K562 (cell line): Measurements from ENCODE around the gene CELSR1. TPM values are rescaled to one million over a fixed set of nuclear protein-coding genes. Genes with fewer than 3 reads are reported as not detected.

Experiments
- ATF1 ChIP-seq, 2 experiments: fragments of 450-650 bp in 1 of 2; IDR thresholded peaks; 2 replicates each; pipeline ENCODE4 v1.6.1; 2016; ENCODE audit warnings: missing compliant biosample characterization in 1 of 2, missing genetic modification characterization in 1 of 2
- DDX20 ChIP-seq: fragments of 450-650 bp; IDR thresholded peaks from 2 replicates; pipeline ENCODE4 v1.6.1; 2016; ENCODE audit warnings: missing genetic modification characterization, low read depth, mild to moderate bottlenecking, missing compliant biosample characterization, moderate library complexity
- GABPB2 ChIP-seq: fragments of 250-450 bp; sonication (Bioruptor Pico); conservative IDR thresholded peaks from 2 replicates; pipeline ENCODE4 v1.5.1; 2021; ENCODE audit warnings: mild to moderate bottlenecking
- GTF2B ChIP-seq: IDR thresholded peaks from 2 replicates; pipeline ENCODE4 v1.6.1; 2011; ENCODE audit not compliant: insufficient read length; ENCODE audit errors: extremely low read depth
- IRF1 ChIP-seq: sonication (generic); formaldehyde crosslinking; IDR thresholded peaks from 2 replicates; pipeline ENCODE4 v1.8.0; 2022; ENCODE audit warnings: missing genetic modification reagents, mild to moderate bottlenecking, borderline replicate concordance
- POLR2B ChIP-seq: fragments of 450-650 bp; IDR thresholded peaks from 2 replicates; pipeline ENCODE4 v1.6.1; 2018; ENCODE audit warnings: low read depth; ENCODE audit not compliant: partially characterized antibody
- PRDM10 ChIP-seq: fragments of 450-650 bp; IDR thresholded peaks from 2 replicates; pipeline ENCODE4 v1.6.1; 2018; ENCODE audit not compliant: partially characterized antibody
- TOE1 ChIP-seq, 2 experiments: fragments of 450-650 bp in 1 of 2; sonication (generic) in 1 of 2; formaldehyde crosslinking in 1 of 2; IDR thresholded peaks; 2 replicates each; pipeline versions ENCODE4 v1.7.1 to v1.8.0; 2016 to 2022; ENCODE audit warnings: borderline replicate concordance in 2 of 2, mild to moderate bottlenecking in 2 of 2, antibody characterized with exemption in 1 of 2, inconsistent platforms in 1 of 2, low read depth in 1 of 2, missing genetic modification reagents in 1 of 2, moderate library complexity in 1 of 2
- ZNF23 ChIP-seq: fragments of 250-450 bp; sonication (Bioruptor Pico); IDR thresholded peaks from 2 replicates; pipeline ENCODE4 v1.4.0; 2020; ENCODE audit warnings: mild to moderate bottlenecking
- polyA plus RNA-seq, 8 experiments: library from polyadenylated mRNA; depleted of rRNA in 4 of 8; stranded (reverse) in 5 of 8; unstranded in 3 of 8; fragments of >200 nt; fragmentation: Nextera tagmentation in 2 of 8; fragmentation: Illumina TruSeq in 1 of 8; extraction: Ambion mirVana in 2 of 8; extraction: Trizol in 1 of 8; gene quantifications; 2 replicates each; pipeline versions ENCODE4 v1.2.1 to v1.2.3, GENCODE V29; 2011 to 2014; ENCODE audit warnings: inconsistent platforms in 1 of 8, missing spikeins in 1 of 8
- total RNA-seq, 7 experiments: library from RNA; depleted of rRNA in 6 of 7; stranded (reverse); fragments of >200 nt in 6 of 7; fragmentation: Illumina TruSeq in 2 of 7; extraction: Trizol in 2 of 7; gene quantifications; 2 replicates each; pipeline versions ENCODE4 v1.2.1 to v1.2.3, GENCODE V29; 2011 to 2021; ENCODE audit warnings: low replicate concordance in 1 of 7

CELSR1 gene
- total and polyA plus RNA-seq, 9 of the 15 experiments (the other 6 are each of a cell fraction or from before 2014, with no cell fraction given) = under 0.01 to 0.09 TPM; not detected in 7

GRCh38 chr22:46573781-46574437 lies 36.5 kb upstream of the CELSR1 start (continued):
- TF ChIP-seq GTF2B = no peak
- no peak for TF ChIP-seq PRDM10
- TF ChIP-seq IRF1 (CRISPR knock-in tag) = no peak
- TF ChIP-seq DDX20 (tag) = no peak
- no peak for TF ChIP-seq POLR2B
- no peak for TF ChIP-seq ZNF23 (CRISPR knock-in tag)
- no peak for TF ChIP-seq TOE1 (IDR thresholded peaks at IDR 0.05; ENCODE audit: borderline replicate concordance)
- TF ChIP-seq TOE1 (CRISPR knock-in tag; IDR thresholded peaks at IDR 0.05; ENCODE audit: borderline replicate concordance, low read depth) = no peak
- TF ChIP-seq ATF1 (CRISPR knock-in tag; IDR thresholded peaks at IDR 0.05) = no peak
- no peak for TF ChIP-seq ATF1 (tag; IDR thresholded peaks at IDR 0.05)
- no peak for TF ChIP-seq GABPB2 (CRISPR knock-in tag)
- TF ChIP-seq, all 486 proteins: peak for 0
